K562 (cell line): Measurements from ENCODE around the gene MKNK2. TPM values are rescaled to one million over a fixed set of nuclear protein-coding genes. Genes with fewer than 3 reads are reported as not detected.

Experiments
- CBX3 ChIP-seq, 2 experiments: IDR thresholded peaks; 1 replicate in 1 of 2; 2 replicates in 1 of 2; pipeline ENCODE4 v1.6.1; 2012; ENCODE audit warnings: inconsistent platforms in 2 of 2, low read length in 2 of 2, borderline replicate concordance in 1 of 2, control low read depth in 1 of 2
- E2F6 ChIP-seq, 2 experiments: IDR thresholded peaks; 2 replicates each; pipeline ENCODE4 v1.6.1; 2011; ENCODE audit warnings: borderline replicate concordance in 1 of 2, control low read depth in 1 of 2, low read depth in 1 of 2, low read length in 1 of 2, mild to moderate bottlenecking in 1 of 2, mixed read lengths in 1 of 2, moderate library complexity in 1 of 2; ENCODE audit not compliant: insufficient read depth in 1 of 2, insufficient read length in 1 of 2, poor library complexity in 1 of 2, severe bottlenecking in 1 of 2; ENCODE audit errors: extremely low read depth in 1 of 2
- ELF2 ChIP-seq: fragments of 250-450 bp; sonication (Bioruptor Pico); IDR thresholded peaks from 2 replicates; pipeline ENCODE4 v1.5.0; 2021; ENCODE audit warnings: mild to moderate bottlenecking
- MITF ChIP-seq: IDR thresholded peaks from 2 replicates; pipeline ENCODE4 v1.6.1; 2014; ENCODE audit warnings: antibody characterized with exemption
- NR2F6 ChIP-seq: fragments of 450-650 bp; formaldehyde crosslinking; IDR thresholded peaks from 2 replicates; pipeline ENCODE4 v1.4.0; 2020; ENCODE audit warnings: mild to moderate bottlenecking
- PBX2 ChIP-seq, 2 experiments: IDR thresholded peaks in 1 of 2; conservative IDR thresholded peaks in 1 of 2; 2 replicates each; pipeline ENCODE4 v1.6.1; 2016; ENCODE audit warnings: low read depth in 2 of 2, mild to moderate bottlenecking in 1 of 2, missing compliant biosample characterization in 1 of 2, missing genetic modification characterization in 1 of 2, moderate library complexity in 1 of 2
- RAD51 ChIP-seq: fragments of 450-650 bp; IDR thresholded peaks from 2 replicates; pipeline ENCODE4 v1.7.1; 2016; ENCODE audit warnings: low read depth, mild to moderate bottlenecking, borderline replicate concordance
- RBBP5 ChIP-seq: fragments of 200-600 bp; sonication (generic); IDR thresholded peaks from 2 replicates; pipeline ENCODE4 v1.6.1; 2012; ENCODE audit warnings: borderline replicate concordance, mild to moderate bottlenecking, low read length, control low read depth, inconsistent platforms; ENCODE audit not compliant: insufficient read depth, poor library complexity, severe bottlenecking
- RBM39 ChIP-seq: fragments of 200-400 bp; formaldehyde crosslinking; optimal IDR thresholded peaks from 2 replicates; pipeline ENCODE3; 2018; ENCODE audit warnings: low read depth, low read length
- SIRT6 ChIP-seq: IDR thresholded peaks from one replicate; pipeline ENCODE4 v1.6.1; 2012; ENCODE audit warnings: low read depth, mild to moderate bottlenecking, control low read depth, inconsistent platforms, low read length, moderate library complexity
- SRSF3 ChIP-seq: fragments of 200-400 bp; formaldehyde crosslinking; IDR thresholded peaks from 2 replicates; pipeline ENCODE4 v1.6.1; 2016; ENCODE audit warnings: mild to moderate bottlenecking, low read length, moderate library complexity; ENCODE audit not compliant: insufficient read depth
- TARDBP ChIP-seq: fragments of 450-650 bp; IDR thresholded peaks from 2 replicates; pipeline ENCODE4 v1.6.1; 2016
- UBTF ChIP-seq, 2 experiments: IDR thresholded peaks; 2 replicates each; pipeline ENCODE4 v1.6.1; 2012; ENCODE audit warnings: improper control_type of control experiment in 2 of 2, low read depth in 2 of 2, low read length in 2 of 2, borderline replicate concordance in 1 of 2
- ZNF23 ChIP-seq: fragments of 250-450 bp; sonication (Bioruptor Pico); IDR thresholded peaks from 2 replicates; pipeline ENCODE4 v1.4.0; 2020; ENCODE audit warnings: mild to moderate bottlenecking
- ZNF639 ChIP-seq, 2 experiments: fragments of 200-800 bp in 1 of 2; sonication (Bioruptor generic) in 1 of 2; sonication (generic) in 1 of 2; formaldehyde crosslinking in 1 of 2; IDR thresholded peaks in 1 of 2; conservative IDR thresholded peaks in 1 of 2; 2 replicates each; pipeline versions ENCODE4 v1.5.0 to v1.6.1; 2016 to 2020; ENCODE audit warnings: missing compliant biosample characterization in 1 of 2, missing genetic modification characterization in 1 of 2, missing genetic modification reagents in 1 of 2
- polyA plus RNA-seq, 8 experiments: library from polyadenylated mRNA; depleted of rRNA in 4 of 8; stranded (reverse) in 5 of 8; unstranded in 3 of 8; fragments of >200 nt; fragmentation: Nextera tagmentation in 2 of 8; fragmentation: Illumina TruSeq in 1 of 8; extraction: Ambion mirVana in 2 of 8; extraction: Trizol in 1 of 8; gene quantifications; 2 replicates each; pipeline versions ENCODE4 v1.2.1 to v1.2.3, GENCODE V29; 2011 to 2014; ENCODE audit warnings: inconsistent platforms in 1 of 8, missing spikeins in 1 of 8
- total RNA-seq, 7 experiments: library from RNA; depleted of rRNA in 6 of 7; stranded (reverse); fragments of >200 nt in 6 of 7; fragmentation: Illumina TruSeq in 2 of 7; extraction: Trizol in 2 of 7; gene quantifications; 2 replicates each; pipeline versions ENCODE4 v1.2.1 to v1.2.3, GENCODE V29; 2011 to 2021; ENCODE audit warnings: low replicate concordance in 1 of 7

MKNK2 gene
- total and polyA plus RNA-seq, 9 of the 15 experiments (the other 6 are each of a cell fraction or from before 2014, with no cell fraction given) = 5.1 to 191 (median 51.9) TPM

- TF ChIP-seq ZNF23 (no peak), E2F6 (IDR thresholded peaks at IDR 0.05; ENCODE audit: borderline replicate concordance in 1 of 2, extremely low read depth in 1 of 2, insufficient read depth in 1 of 2, insufficient read length in 1 of 2, low read depth in 1 of 2, low read length in 1 of 2, poor library complexity in 1 of 2, severe bottlenecking in 1 of 2) (no peak), RAD51 (no peak), MITF (no peak), CBX3 (IDR thresholded peaks at IDR 0.05; ENCODE audit: borderline replicate concordance in 1 of 2, low read length in 2 of 2) (peak in 1 of 2 experiments; percentile 50; a peak in 1 of 3 replicates), UBTF (IDR thresholded peaks at IDR 0.05; ENCODE audit: borderline replicate concordance in 1 of 2, low read depth in 2 of 2, low read length in 2 of 2) (peak in 1 of 2 experiments; percentile 34; a peak in 1 of 4 replicates), PBX2 (CRISPR knock-in tag; IDR thresholded peaks at IDR 0.05; ENCODE audit: low read depth) (no peak), PBX2 (tag; conservative IDR thresholded peaks at IDR 0.05; ENCODE audit: low read depth) (no peak), ELF2 (CRISPR knock-in tag) (no peak), ZNF639 (CRISPR knock-in tag; conservative IDR thresholded peaks at IDR 0.05 in 1 of 2, IDR thresholded peaks at IDR 0.05 in 1 of 2) (peak in 1 of 2 experiments; percentile 63; a peak in 2 of 4 replicates), TARDBP (no peak), SRSF3 (no peak), NR2F6 (CRISPR knock-in tag) (no peak), RBBP5 (no peak), RBM39 (no peak), SIRT6 (no peak)
Measured at GRCh38 chr19:2055931-2056836, 5.1 kb upstream of the MKNK2 start (continued).
